ENCODE data around the gene NFKBIZ. TPM values are rescaled to one million over a fixed set of nuclear protein-coding genes. Genes with fewer than 3 reads are reported as not detected.

The NFKBIZ gene, protein sequence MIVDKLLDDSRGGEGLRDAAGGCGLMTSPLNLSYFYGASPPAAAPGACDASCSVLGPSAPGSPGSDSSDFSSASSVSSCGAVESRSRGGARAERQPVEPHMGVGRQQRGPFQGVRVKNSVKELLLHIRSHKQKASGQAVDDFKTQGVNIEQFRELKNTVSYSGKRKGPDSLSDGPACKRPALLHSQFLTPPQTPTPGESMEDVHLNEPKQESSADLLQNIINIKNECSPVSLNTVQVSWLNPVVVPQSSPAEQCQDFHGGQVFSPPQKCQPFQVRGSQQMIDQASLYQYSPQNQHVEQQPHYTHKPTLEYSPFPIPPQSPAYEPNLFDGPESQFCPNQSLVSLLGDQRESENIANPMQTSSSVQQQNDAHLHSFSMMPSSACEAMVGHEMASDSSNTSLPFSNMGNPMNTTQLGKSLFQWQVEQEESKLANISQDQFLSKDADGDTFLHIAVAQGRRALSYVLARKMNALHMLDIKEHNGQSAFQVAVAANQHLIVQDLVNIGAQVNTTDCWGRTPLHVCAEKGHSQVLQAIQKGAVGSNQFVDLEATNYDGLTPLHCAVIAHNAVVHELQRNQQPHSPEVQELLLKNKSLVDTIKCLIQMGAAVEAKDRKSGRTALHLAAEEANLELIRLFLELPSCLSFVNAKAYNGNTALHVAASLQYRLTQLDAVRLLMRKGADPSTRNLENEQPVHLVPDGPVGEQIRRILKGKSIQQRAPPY
- 3.7 TPM for polyA plus RNA-seq (2013, experiment 1 of 2)
- polyA plus RNA-seq (2013, experiment 2 of 2) = 4.5 TPM

DNA sequence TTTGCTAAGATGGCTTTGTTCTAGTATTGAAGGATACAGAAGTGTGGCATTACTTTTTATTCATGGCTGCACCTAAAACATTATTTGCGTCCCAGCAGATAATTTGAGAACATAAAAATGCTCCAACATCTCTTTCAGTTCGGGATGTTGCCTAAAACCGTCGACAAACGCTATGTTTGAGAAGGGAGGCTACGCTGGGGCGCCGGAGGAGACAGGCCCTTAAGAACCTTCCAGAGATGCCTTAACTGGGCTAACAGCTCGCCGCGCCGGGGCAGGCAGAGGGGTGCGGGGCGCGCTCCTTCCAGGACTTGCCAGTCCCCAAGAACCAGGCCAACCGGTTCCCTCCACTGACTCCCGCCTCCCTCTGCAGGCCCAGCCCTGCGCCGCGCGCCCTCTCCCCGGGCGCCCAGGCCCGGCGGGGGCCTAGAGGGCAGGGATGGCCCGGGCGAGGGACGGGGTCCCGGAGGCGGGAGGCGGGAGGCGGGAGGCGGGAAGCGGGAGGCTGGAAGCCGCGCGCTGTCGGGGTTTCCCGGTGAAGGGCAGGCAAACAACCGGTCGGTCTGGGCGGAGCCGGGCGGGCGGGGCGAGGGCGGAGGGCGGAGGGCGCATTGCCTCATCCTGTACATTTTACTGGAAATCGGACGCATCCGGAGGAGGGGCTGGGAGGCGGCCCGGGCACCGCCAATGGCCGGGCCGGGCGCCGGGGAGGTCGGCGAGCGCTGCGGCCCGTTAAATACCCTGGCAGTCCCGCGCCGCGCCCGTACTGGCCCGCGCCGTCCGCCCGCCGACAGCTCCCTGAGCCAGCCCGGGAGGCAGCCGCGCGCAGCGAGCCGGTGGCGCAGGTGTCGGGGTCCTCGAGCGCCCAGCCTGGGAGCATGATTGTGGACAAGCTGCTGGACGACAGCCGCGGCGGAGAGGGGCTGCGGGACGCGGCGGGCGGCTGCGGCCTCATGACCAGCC lies at the start of gene NFKBIZ:
NFKBIZ (plus strand) TSS at position 761 of the 960 bp plus-strand sequence; CDS start at position 876, 115 bp downstream.
- Histone ChIP-seq H3K4me1 (ENCODE audit: insufficient read depth, low read length) (peaks cover 21% of the 10 kb centered on the region), H3K9me3 (ENCODE audit: insufficient read depth, low read depth, low read length) (no peaks in the 10 kb centered on the region), H3K9ac (ENCODE audit: low read depth, low read length) (peak within 1 kb of the TSS; percentile 63), H3K36me3 (ENCODE audit: insufficient read depth, low read length) (peaks cover 25% of the 10 kb centered on the region), H3K27me3 (ENCODE audit: insufficient read depth, low read length) (no peaks in the 10 kb centered on the region), H3K4me3 (ENCODE audit: low read length) (peak within 1 kb of the TSS; percentile 66), H3K27ac (ENCODE audit: low read depth, low read length) (peak within 1 kb of the TSS; percentile 95)
- WGBS = 2% methylated on average over 95 of the region's 95 CpGs

DNA sequence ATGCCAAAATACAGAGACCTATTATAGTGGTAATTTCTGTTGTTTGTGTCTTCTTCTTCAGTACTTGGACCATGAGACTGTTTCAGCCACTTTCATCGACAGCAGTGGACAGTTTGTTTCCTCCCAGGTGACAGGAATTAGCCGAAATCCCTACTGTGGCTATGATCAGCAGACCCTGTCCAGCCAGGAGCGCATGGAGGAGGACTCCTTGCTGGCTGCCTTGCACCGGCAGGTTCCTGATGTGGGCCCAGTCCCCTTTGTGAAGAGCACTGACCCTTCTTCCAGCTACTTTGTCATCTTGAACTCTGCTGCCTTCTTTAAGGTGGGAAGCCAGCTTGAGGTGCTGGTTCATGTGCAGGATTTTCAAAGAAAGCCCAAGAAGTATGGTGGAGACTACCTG lies 48.1 kb upstream of the NFKBIZ start:
- H3K36me3 ChIP-seq (ENCODE audit: insufficient read depth, low read length) = peaks cover 34% of the 10 kb centered on the region
- 0 out of 2 replicates have a peak overlapping the region, but pooled peaks have one; percentile 23 for H3K27ac ChIP-seq (ENCODE audit: low read depth, low read length)
- H3K4me3 ChIP-seq (ENCODE audit: low read length) = no peak overlapping the region
- no peaks in the 10 kb centered on the region for H3K9me3 ChIP-seq (ENCODE audit: insufficient read depth, low read depth, low read length)
- 0 out of 2 replicates have a peak overlapping the region, but pooled peaks have one; percentile 14 for H3K9ac ChIP-seq (ENCODE audit: low read depth, low read length)
- WGBS = 79% methylated on average over 4 of the region's 4 CpGs
- no peaks in the 10 kb centered on the region for H3K27me3 ChIP-seq (ENCODE audit: insufficient read depth, low read length)
- peaks cover 12% of the 10 kb centered on the region for H3K4me1 ChIP-seq (ENCODE audit: insufficient read depth, low read length)

DNA sequence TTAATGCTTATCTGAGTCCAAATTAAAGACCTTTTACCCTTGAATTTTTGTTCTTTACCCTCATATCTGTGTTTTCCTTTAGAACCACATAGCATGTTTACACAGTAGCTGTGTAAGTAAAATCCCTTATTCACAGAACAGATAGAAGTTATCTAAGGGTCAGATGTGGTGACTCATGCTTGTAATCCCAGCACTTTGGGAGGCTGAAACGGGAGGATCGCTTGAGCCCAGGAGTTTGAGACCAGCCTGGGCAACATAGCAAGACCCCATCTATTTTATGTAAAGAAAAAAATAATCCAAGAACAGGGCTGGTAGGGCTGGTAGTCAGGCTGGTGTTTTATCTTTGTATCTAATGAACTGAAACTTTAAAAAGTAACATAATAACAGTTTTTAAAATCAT lies 47.1 kb upstream of the NFKBIZ start:
- 88% methylated on average over 2 of the region's 2 CpGs for WGBS
- H3K4me3 ChIP-seq (ENCODE audit: low read length) = no peak overlapping the region

DNA sequence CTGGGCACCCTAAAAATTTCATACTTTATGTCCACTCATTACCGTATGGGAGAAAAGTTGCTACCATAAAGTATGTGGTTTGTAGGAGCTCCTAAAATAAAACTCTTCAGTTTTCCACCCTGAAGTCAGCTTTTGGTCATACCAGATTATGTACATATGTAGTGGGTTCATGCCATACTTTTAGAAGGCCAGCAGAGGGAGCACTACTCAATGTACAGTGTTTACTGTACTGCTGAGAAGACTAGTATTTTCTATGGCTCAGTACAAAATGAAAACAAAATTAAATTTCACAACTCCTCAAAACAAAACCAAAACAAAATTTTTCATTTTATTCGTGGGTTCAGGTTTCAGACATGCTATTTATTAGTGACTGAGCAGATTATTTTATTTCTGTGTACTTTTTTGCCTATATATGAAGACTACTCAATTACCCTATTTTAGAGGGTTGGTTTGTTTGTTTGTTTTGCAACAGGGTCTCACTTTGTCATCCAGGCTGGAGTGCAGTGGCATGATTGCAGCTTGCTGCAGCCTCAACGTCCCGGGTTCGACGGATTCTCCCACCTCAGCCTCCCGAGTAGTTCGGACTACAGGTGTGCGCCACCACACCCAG lies 46.0 kb upstream of the NFKBIZ start:
- peaks cover 12% of the 10 kb centered on the region for H3K4me1 ChIP-seq (ENCODE audit: insufficient read depth, low read length)
- 94% methylated on average over 7 of the region's 9 CpGs for WGBS
- no peak overlapping the region for H3K4me3 ChIP-seq (ENCODE audit: low read length)
- H3K36me3 ChIP-seq (ENCODE audit: insufficient read depth, low read length) = peaks cover 38% of the 10 kb centered on the region
- H3K27ac ChIP-seq (ENCODE audit: low read depth, low read length) = no peak overlapping the region
- no peaks in the 10 kb centered on the region for H3K27me3 ChIP-seq (ENCODE audit: insufficient read depth, low read length)
- H3K9ac ChIP-seq (ENCODE audit: low read depth, low read length) = no peak overlapping the region
- no peaks in the 10 kb centered on the region for H3K9me3 ChIP-seq (ENCODE audit: insufficient read depth, low read depth, low read length)

More for the DNA sequence above, 47.1 kb upstream of the NFKBIZ start:
- H3K27ac ChIP-seq (ENCODE audit: low read depth, low read length) = no peak overlapping the region
- H3K9me3 ChIP-seq (ENCODE audit: insufficient read depth, low read depth, low read length) = no peaks in the 10 kb centered on the region
- peaks cover 12% of the 10 kb centered on the region for H3K4me1 ChIP-seq (ENCODE audit: insufficient read depth, low read length)
- no peak overlapping the region for H3K9ac ChIP-seq (ENCODE audit: low read depth, low read length)
- peaks cover 38% of the 10 kb centered on the region for H3K36me3 ChIP-seq (ENCODE audit: insufficient read depth, low read length)
- no peaks in the 10 kb centered on the region for H3K27me3 ChIP-seq (ENCODE audit: insufficient read depth, low read length)

DNA sequence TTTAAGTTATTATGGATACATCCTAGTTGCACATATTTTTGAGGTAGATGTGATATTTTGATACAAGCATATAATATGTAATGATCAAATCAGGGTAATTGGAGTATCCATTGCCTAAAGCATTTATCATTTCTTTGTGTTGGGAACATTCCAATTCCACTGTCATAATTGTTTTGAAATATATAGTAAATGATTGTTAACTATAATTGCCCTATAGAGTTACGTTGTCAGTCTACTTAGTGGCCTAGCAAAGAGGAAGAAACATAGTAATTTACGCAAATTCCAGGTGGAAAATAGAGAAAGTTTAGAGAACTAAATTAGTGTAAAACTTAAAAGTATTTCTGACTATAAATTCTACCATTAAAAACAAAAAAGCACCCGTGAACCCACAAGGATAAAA lies 45.4 kb upstream of the NFKBIZ start:
- Histone ChIP-seq H3K9me3 (ENCODE audit: insufficient read depth, low read depth, low read length) (no peaks in the 10 kb centered on the region), H3K27me3 (ENCODE audit: insufficient read depth, low read length) (no peaks in the 10 kb centered on the region), H3K27ac (ENCODE audit: low read depth, low read length) (no peak overlapping the region), H3K4me3 (ENCODE audit: low read length) (no peak overlapping the region), H3K9ac (ENCODE audit: low read depth, low read length) (no peak overlapping the region), H3K36me3 (ENCODE audit: insufficient read depth, low read length) (peaks cover 37% of the 10 kb centered on the region), H3K4me1 (ENCODE audit: insufficient read depth, low read length) (peaks cover 12% of the 10 kb centered on the region)
- WGBS = 92% methylated on average over 3 of the region's 3 CpGs

DNA sequence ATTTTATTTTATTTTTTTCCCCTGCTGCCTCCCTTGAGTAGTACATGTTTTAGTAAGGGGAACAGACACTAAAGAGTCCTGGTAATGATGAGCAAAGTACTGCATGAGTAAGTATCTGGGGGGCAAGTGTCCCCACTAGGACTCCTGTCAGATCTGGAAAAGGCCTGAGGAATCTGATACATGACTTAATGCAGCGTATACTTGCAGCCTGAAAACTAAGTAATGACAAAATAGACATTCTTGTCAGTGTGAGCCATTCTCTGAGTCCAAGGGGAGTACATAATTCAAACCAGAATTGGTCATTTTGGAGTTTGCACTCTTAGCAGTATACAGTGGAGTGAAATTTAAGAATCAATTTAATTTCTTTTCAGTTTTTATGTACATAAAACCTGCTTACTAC lies 42.8 kb upstream of the NFKBIZ start:
- Histone ChIP-seq H3K9me3 (ENCODE audit: insufficient read depth, low read depth, low read length) (no peaks in the 10 kb centered on the region), H3K4me1 (ENCODE audit: insufficient read depth, low read length) (no peaks in the 10 kb centered on the region; the same call in 1 of the 2 replicates), H3K27ac (ENCODE audit: low read depth, low read length) (no peak overlapping the region), H3K36me3 (ENCODE audit: insufficient read depth, low read length) (peaks cover 32% of the 10 kb centered on the region), H3K4me3 (ENCODE audit: low read length) (no peak overlapping the region), H3K27me3 (ENCODE audit: insufficient read depth, low read length) (no peaks in the 10 kb centered on the region), H3K9ac (ENCODE audit: low read depth, low read length) (no peak overlapping the region)
- WGBS = 100% methylated on average over 1 of the region's 1 CpG

DNA sequence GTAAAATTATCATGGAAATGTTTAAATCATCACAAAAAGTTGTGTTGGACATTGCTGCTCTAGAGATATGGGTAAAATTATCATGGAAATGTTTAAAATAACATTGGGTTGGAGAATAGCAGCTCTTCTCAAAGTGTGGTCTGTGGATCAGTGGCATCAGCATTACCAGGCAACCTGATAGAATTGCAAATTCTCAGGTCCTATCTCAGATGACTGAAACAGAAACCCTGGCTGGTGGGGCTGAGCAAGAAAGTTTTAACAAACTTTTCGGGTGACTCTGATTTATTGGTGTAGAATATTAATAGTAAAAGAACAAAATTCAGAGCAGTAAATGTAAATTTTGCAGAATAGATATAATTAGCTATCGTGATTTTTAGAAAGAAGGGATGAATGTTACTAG lies 41.4 kb upstream of the NFKBIZ start:
- no peaks in the 10 kb centered on the region for H3K27me3 ChIP-seq (ENCODE audit: insufficient read depth, low read length)
- H3K27ac ChIP-seq (ENCODE audit: low read depth, low read length) = no peak overlapping the region
- peaks cover 18% of the 10 kb centered on the region for H3K36me3 ChIP-seq (ENCODE audit: insufficient read depth, low read length)
- no peak overlapping the region for H3K9ac ChIP-seq (ENCODE audit: low read depth, low read length)
- H3K4me3 ChIP-seq (ENCODE audit: low read length) = no peak overlapping the region
- no peaks in the 10 kb centered on the region for H3K9me3 ChIP-seq (ENCODE audit: insufficient read depth, low read depth, low read length)
- no peaks in the 10 kb centered on the region; the same call in 1 of the 2 replicates for H3K4me1 ChIP-seq (ENCODE audit: insufficient read depth, low read length)
- 97% methylated on average over 2 of the region's 2 CpGs for WGBS

DNA sequence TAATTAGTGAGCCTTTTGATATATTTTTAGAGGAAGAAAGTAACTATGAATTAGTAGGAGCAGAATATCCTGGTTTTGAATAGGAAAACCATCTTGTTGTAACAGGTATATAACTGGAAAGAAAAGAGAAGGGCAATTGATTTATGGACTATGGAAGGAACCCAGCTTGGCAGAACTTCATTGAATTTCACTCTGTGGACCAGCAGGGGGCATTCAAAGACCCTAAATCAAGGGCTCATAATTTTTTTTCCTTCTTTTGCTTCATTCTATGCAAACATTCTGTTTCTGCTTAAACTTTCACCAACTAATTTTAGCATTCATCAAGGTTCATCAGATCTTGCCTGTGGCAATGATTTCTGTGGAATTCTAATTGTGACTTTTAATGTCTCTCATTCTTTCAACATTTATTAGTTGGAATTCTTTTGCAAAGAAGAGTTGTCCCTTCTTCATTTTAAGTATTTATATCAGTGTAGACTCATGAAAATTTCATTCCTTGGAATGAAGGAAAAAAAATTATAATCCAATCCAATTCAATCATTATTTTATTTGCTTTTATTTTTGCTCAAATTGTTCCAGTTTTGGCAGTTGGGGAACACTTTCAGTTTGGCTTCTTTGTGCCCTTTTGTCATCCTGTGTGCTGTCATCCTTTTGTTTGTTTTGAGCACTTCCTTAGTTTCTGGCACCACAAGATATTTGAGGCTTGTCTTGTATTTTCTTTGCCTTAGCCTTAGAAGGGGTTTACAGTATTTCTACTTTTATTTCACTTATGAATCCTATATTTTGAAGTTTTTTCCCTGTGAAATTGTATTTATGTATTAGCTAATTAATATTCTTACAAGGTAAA lies 39.9 kb upstream of the NFKBIZ start:
- H3K4me1 ChIP-seq (ENCODE audit: insufficient read depth, low read length) = no peaks in the 10 kb centered on the region; the same call in 1 of the 2 replicates
- peaks cover 7% of the 10 kb centered on the region; the same call in 1 of the 2 replicates for H3K36me3 ChIP-seq (ENCODE audit: insufficient read depth, low read length)
- H3K9me3 ChIP-seq (ENCODE audit: insufficient read depth, low read depth, low read length) = no peaks in the 10 kb centered on the region
- H3K4me3 ChIP-seq (ENCODE audit: low read length) = no peak overlapping the region
- H3K27me3 ChIP-seq (ENCODE audit: insufficient read depth, low read length) = no peaks in the 10 kb centered on the region
- H3K27ac ChIP-seq (ENCODE audit: low read depth, low read length) = no peak overlapping the region
- no peak overlapping the region for H3K9ac ChIP-seq (ENCODE audit: low read depth, low read length)

DNA sequence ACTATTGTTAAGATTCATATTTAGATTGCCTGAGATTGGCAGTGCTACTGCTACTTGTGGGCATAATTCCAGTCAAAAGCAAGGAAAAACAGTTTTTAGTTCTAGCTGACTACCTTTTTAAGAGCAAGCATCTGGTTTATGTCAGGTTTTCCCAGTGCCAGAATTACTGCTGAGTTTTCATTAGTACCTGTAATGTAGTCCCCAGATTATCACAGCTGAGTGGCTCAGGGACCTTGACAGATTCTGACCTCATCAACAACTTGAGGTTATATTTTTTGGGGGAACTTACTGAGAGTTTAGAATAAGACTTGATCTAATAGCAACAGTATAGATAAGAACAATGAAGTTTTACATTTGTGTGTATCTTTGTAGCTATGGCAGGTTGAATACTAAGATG lies 39.3 kb upstream of the NFKBIZ start:
- Histone ChIP-seq H3K27ac (ENCODE audit: low read depth, low read length) (no peak overlapping the region), H3K9ac (ENCODE audit: low read depth, low read length) (no peak overlapping the region), H3K4me1 (ENCODE audit: insufficient read depth, low read length) (no peaks in the 10 kb centered on the region; the same call in 1 of the 2 replicates)

DNA sequence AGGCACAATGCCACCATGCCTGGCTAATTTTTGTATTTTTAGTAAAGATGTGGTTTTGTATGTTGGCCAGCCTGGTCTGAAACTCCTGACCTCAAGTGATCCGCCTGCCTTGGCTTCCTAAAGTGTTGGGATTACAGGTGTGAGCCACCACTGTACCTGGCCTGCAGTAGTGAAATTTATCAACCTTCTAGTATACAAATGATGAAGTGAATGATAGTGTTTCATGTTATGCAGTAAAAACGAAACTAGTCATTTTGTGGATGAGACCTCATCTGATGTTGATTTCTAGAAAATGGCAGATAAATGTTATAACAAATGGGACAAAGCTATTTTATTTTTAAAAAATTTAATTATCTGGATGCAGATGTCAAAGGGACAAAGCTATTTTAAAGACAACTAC lies 37.4 kb upstream of the NFKBIZ start:
- H3K27me3 ChIP-seq (ENCODE audit: insufficient read depth, low read length) = no peaks in the 10 kb centered on the region
- no peaks in the 10 kb centered on the region; the same call in 1 of the 2 replicates for H3K4me1 ChIP-seq (ENCODE audit: insufficient read depth, low read length)
- no peak overlapping the region for H3K27ac ChIP-seq (ENCODE audit: low read depth, low read length)
- H3K4me3 ChIP-seq (ENCODE audit: low read length) = no peak overlapping the region
- WGBS = 93% methylated on average over 2 of the region's 2 CpGs
- peaks cover 4% of the 10 kb centered on the region; the same call in 1 of the 2 replicates for H3K36me3 ChIP-seq (ENCODE audit: insufficient read depth, low read length)
- no peak overlapping the region for H3K9ac ChIP-seq (ENCODE audit: low read depth, low read length)
- no peaks in the 10 kb centered on the region for H3K9me3 ChIP-seq (ENCODE audit: insufficient read depth, low read depth, low read length)

More for the DNA sequence above, 39.3 kb upstream of the NFKBIZ start:
- no peaks in the 10 kb centered on the region for H3K27me3 ChIP-seq (ENCODE audit: insufficient read depth, low read length)
- H3K4me3 ChIP-seq (ENCODE audit: low read length) = no peak overlapping the region
- no peaks in the 10 kb centered on the region for H3K9me3 ChIP-seq (ENCODE audit: insufficient read depth, low read depth, low read length)
- H3K36me3 ChIP-seq (ENCODE audit: insufficient read depth, low read length) = 0 out of 2 replicates have a peak, but pooled peaks cover 7% of the 10 kb centered on the region

Measured in HUES64 (cell line).